Liver (tissue), 3 donors: ENCODE data around the gene TMEM187.

Source experiments
- GABPA ChIP-seq, 2 donors: IDR thresholded peaks in 1 of 2; conservative IDR thresholded peaks in 1 of 2; 2 replicates each; pipeline ENCODE4 v1.6.1; 2016; ENCODE audit warnings: antibody characterized with exemption in 2 of 2, mild to moderate bottlenecking in 1 of 2, moderate library complexity in 1 of 2
- HNF4G ChIP-seq: IDR thresholded peaks from 2 replicates; pipeline ENCODE4 v1.6.1; 2016; ENCODE audit warnings: antibody characterized with exemption
- JUND ChIP-seq, 2 donors: IDR thresholded peaks; 2 replicates each; pipeline ENCODE4 v1.6.1; 2016; ENCODE audit warnings: antibody characterized with exemption in 2 of 2
- RAD21 ChIP-seq, 2 donors: IDR thresholded peaks; 2 replicates each; pipeline ENCODE4 v1.6.1; 2016; ENCODE audit warnings: antibody characterized with exemption in 2 of 2, mild to moderate bottlenecking in 2 of 2
- RXRA ChIP-seq, 2 donors: IDR thresholded peaks; 2 replicates each; pipeline ENCODE4 v1.6.1; 2017 to 2018; ENCODE audit warnings: antibody characterized with exemption in 2 of 2, mild to moderate bottlenecking in 1 of 2
- TAF1 ChIP-seq: conservative IDR thresholded peaks from 2 replicates; pipeline ENCODE4 v1.6.1; 2016; ENCODE audit warnings: antibody characterized with exemption, mild to moderate bottlenecking
- YY1 ChIP-seq: IDR thresholded peaks from 2 replicates; pipeline ENCODE4 v1.6.1; 2016; ENCODE audit warnings: antibody characterized with exemption, mild to moderate bottlenecking
- TF ChIP-seq, protein P1 (sequence below): fragments of 150-350 bp; IDR thresholded peaks from 2 replicates; pipeline ENCODE4 v1.5.1; 2017; ENCODE audit warnings: improper control_type of control experiment, low read depth, low read length; ENCODE audit not compliant: missing input control
- TF ChIP-seq, protein P2 (sequence below): IDR thresholded peaks from 2 replicates; pipeline ENCODE4 v1.6.1; 2016; ENCODE audit warnings: antibody characterized with exemption
- TF ChIP-seq, protein P3 (sequence below): IDR thresholded peaks from 2 replicates; pipeline ENCODE4 v1.6.1; 2016; ENCODE audit warnings: antibody characterized with exemption, mild to moderate bottlenecking
- TF ChIP-seq, protein P4 (sequence below): IDR thresholded peaks from 2 replicates; pipeline ENCODE4 v1.6.1; 2016; ENCODE audit warnings: antibody characterized with exemption
- donor health status: healthy.
- donor health status: healthy.

DNA sequence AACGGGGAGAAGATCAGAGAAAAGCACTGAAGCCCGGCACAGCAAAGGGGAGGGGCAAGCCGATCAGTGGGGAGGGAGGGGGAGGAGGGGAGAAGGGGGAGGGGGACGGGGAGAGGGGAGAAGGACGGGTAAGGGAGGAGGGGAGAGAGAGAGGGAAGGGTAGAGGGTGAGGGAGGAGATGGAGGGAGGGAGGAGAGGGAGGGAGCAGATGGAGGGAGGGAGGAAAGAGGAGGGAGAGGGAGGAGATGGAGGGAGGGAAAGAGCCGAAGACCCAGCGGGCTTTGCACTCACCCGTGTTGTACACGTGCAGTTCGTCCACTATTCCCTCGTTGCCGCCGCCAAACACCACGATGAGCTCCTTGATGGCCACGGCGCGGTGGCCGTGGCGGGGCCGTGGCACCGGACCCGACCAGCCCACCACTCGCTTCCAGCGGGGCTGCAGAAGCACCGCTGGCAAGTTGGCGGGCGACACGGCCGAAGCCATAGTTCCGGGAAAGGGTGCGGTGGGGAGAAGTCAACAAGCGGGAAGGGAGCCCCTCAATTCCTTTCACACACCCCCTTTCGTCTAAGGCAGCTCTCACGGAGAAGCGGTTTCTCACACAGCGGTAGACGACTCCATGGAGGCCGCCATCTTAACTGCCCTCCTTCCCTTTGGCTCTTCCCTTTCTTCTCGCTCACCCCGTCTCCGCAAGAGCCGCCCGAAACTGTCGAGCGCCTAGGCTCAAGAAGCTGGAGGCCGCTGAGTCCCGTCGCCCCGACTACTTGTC is 2.0 kb upstream of the TMEM187 start:
- TF ChIP-seq, protein P1, sequence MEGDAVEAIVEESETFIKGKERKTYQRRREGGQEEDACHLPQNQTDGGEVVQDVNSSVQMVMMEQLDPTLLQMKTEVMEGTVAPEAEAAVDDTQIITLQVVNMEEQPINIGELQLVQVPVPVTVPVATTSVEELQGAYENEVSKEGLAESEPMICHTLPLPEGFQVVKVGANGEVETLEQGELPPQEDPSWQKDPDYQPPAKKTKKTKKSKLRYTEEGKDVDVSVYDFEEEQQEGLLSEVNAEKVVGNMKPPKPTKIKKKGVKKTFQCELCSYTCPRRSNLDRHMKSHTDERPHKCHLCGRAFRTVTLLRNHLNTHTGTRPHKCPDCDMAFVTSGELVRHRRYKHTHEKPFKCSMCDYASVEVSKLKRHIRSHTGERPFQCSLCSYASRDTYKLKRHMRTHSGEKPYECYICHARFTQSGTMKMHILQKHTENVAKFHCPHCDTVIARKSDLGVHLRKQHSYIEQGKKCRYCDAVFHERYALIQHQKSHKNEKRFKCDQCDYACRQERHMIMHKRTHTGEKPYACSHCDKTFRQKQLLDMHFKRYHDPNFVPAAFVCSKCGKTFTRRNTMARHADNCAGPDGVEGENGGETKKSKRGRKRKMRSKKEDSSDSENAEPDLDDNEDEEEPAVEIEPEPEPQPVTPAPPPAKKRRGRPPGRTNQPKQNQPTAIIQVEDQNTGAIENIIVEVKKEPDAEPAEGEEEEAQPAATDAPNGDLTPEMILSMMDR, result no peak
- TF ChIP-seq, protein P2, sequence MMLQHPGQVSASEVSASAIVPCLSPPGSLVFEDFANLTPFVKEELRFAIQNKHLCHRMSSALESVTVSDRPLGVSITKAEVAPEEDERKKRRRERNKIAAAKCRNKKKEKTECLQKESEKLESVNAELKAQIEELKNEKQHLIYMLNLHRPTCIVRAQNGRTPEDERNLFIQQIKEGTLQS, result no peak
- TF ChIP-seq, protein P3, sequence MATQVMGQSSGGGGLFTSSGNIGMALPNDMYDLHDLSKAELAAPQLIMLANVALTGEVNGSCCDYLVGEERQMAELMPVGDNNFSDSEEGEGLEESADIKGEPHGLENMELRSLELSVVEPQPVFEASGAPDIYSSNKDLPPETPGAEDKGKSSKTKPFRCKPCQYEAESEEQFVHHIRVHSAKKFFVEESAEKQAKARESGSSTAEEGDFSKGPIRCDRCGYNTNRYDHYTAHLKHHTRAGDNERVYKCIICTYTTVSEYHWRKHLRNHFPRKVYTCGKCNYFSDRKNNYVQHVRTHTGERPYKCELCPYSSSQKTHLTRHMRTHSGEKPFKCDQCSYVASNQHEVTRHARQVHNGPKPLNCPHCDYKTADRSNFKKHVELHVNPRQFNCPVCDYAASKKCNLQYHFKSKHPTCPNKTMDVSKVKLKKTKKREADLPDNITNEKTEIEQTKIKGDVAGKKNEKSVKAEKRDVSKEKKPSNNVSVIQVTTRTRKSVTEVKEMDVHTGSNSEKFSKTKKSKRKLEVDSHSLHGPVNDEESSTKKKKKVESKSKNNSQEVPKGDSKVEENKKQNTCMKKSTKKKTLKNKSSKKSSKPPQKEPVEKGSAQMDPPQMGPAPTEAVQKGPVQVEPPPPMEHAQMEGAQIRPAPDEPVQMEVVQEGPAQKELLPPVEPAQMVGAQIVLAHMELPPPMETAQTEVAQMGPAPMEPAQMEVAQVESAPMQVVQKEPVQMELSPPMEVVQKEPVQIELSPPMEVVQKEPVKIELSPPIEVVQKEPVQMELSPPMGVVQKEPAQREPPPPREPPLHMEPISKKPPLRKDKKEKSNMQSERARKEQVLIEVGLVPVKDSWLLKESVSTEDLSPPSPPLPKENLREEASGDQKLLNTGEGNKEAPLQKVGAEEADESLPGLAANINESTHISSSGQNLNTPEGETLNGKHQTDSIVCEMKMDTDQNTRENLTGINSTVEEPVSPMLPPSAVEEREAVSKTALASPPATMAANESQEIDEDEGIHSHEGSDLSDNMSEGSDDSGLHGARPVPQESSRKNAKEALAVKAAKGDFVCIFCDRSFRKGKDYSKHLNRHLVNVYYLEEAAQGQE, result no peak
- TF ChIP-seq TAF1 (no peak), RXRA (IDR thresholded peaks at IDR 0.05) (peak; percentile 69 to 70), RAD21 (IDR thresholded peaks at IDR 0.05) (no peak), GABPA (IDR thresholded peaks at IDR 0.05 in 1 of 2, conservative IDR thresholded peaks at IDR 0.05 in 1 of 2) (no peak), HNF4G (no peak), JUND (IDR thresholded peaks at IDR 0.05) (no peak), YY1 (no peak)
- TF ChIP-seq, protein P4, sequence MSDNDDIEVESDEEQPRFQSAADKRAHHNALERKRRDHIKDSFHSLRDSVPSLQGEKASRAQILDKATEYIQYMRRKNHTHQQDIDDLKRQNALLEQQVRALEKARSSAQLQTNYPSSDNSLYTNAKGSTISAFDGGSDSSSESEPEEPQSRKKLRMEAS, result no peak
